ENCODE results near the gene LINC00305.

Gene LINC00305

GRCh38 chr18:64119916-64120315, 29.0 kb downstream of the LINC00305 start:
- Histone ChIP-seq H3K27me3 (ENCODE audit: insufficient read depth, low read length) (no peaks in the 10 kb centered on the region), H3K14ac (ENCODE audit: low read length) (no peak overlapping the region), H3K23ac (ENCODE audit: low read length) (no peak overlapping the region), H3K79me2 (ENCODE audit: control insufficient read depth, insufficient read depth, low read length, poor library complexity) (no peaks in the 10 kb centered on the region), H4K91ac (ENCODE audit: low read depth, low read length) (no peak overlapping the region), H3K9me3 (ENCODE audit: insufficient read depth, low read depth, low read length) (no peaks in the 10 kb centered on the region), H3K4me1 (ENCODE audit: control insufficient read depth in 1 of 2, insufficient read depth in 2 of 2, low read length in 2 of 2) (no peaks in the 10 kb centered on the region), H3K4ac (ENCODE audit: low read depth, low read length) (no peak overlapping the region), H3K36me3 (ENCODE audit: control insufficient read depth in 1 of 2, insufficient read depth in 2 of 2, low read length in 2 of 2) (no peaks in the 10 kb centered on the region), H3K4me3 (ENCODE audit: low read depth, low read length) (no peak overlapping the region), H3K18ac (ENCODE audit: low read length) (no peak overlapping the region), H2BK5ac (ENCODE audit: low read depth, low read length, poor library complexity) (no peak overlapping the region), H3K27ac (ENCODE audit: low read depth, low read length) (no peak overlapping the region), H4K12ac (ENCODE audit: low read depth, low read length) (no peak overlapping the region), H2AK5ac (ENCODE audit: low read length) (no peak overlapping the region), H4K8ac (ENCODE audit: low read depth, low read length) (no peak overlapping the region), H3K4me2 (ENCODE audit: low read length) (no peak overlapping the region), H2BK120ac (ENCODE audit: insufficient read depth, low read length, poor library complexity) (no peak overlapping the region), H2AFZ (ENCODE audit: insufficient read depth, low read length, poor library complexity) (no peak overlapping the region), H2BK12ac (ENCODE audit: low read length) (no peak overlapping the region), H3K9ac (ENCODE audit: low read length) (no peak overlapping the region), H3K79me1 (ENCODE audit: low read length) (no peaks in the 10 kb centered on the region)
- no CpG with 5 or more reads among the region's 1 CpG for WGBS (ENCODE audit: extremely low coverage, insufficient coverage, insufficient read length)
- peak in 1 of 2 donors; percentile 58 for DNase-seq

GRCh38 chr18:64118406-64118805, 30.5 kb downstream of the LINC00305 start:
- Histone ChIP-seq H3K4me1 (ENCODE audit: control insufficient read depth in 1 of 2, insufficient read depth in 2 of 2, low read length in 2 of 2) (no peaks in the 10 kb centered on the region), H3K4ac (ENCODE audit: low read depth, low read length) (no peak overlapping the region), H3K36me3 (ENCODE audit: control insufficient read depth in 1 of 2, insufficient read depth in 2 of 2, low read length in 2 of 2) (no peaks in the 10 kb centered on the region), H3K14ac (ENCODE audit: low read length) (no peak overlapping the region), H2AK5ac (ENCODE audit: low read length) (no peak overlapping the region), H2BK120ac (ENCODE audit: insufficient read depth, low read length, poor library complexity) (no peak overlapping the region), H4K8ac (ENCODE audit: low read depth, low read length) (no peak overlapping the region), H2BK5ac (ENCODE audit: low read depth, low read length, poor library complexity) (no peak overlapping the region), H3K23ac (ENCODE audit: low read length) (no peak overlapping the region), H3K79me2 (ENCODE audit: control insufficient read depth, insufficient read depth, low read length, poor library complexity) (no peaks in the 10 kb centered on the region), H3K9ac (ENCODE audit: low read length) (no peak overlapping the region), H3K4me2 (ENCODE audit: low read length) (no peak overlapping the region), H3K4me3 (ENCODE audit: low read depth, low read length) (no peak overlapping the region), H3K27me3 (ENCODE audit: insufficient read depth, low read length) (no peaks in the 10 kb centered on the region), H3K9me3 (ENCODE audit: insufficient read depth, low read depth, low read length) (no peaks in the 10 kb centered on the region), H4K12ac (ENCODE audit: low read depth, low read length) (no peak overlapping the region), H3K27ac (ENCODE audit: low read depth, low read length) (no peak overlapping the region), H3K79me1 (ENCODE audit: low read length) (no peaks in the 10 kb centered on the region), H3K18ac (ENCODE audit: low read length) (no peak overlapping the region), H2AFZ (ENCODE audit: insufficient read depth, low read length, poor library complexity) (no peak overlapping the region), H4K91ac (ENCODE audit: low read depth, low read length) (no peak overlapping the region), H2BK12ac (ENCODE audit: low read length) (no peak overlapping the region)
- no peak for DNase-seq
- WGBS (ENCODE audit: extremely low coverage, insufficient coverage, insufficient read length), result no CpG with 5 or more reads among the region's 3 CpGs

GRCh38 chr18:64116571-64117175, 32.2 kb downstream of the LINC00305 start:
- Histone ChIP-seq H4K12ac (ENCODE audit: low read depth, low read length) (no peak overlapping the region), H4K8ac (ENCODE audit: low read depth, low read length) (no peak overlapping the region), H3K9ac (ENCODE audit: low read length) (no peak overlapping the region), H3K14ac (ENCODE audit: low read length) (no peak overlapping the region), H3K27ac (ENCODE audit: low read depth, low read length) (no peak overlapping the region), H3K4me1 (ENCODE audit: control insufficient read depth in 1 of 2, insufficient read depth in 2 of 2, low read length in 2 of 2) (no peaks in the 10 kb centered on the region), H4K91ac (ENCODE audit: low read depth, low read length) (no peak overlapping the region), H3K79me2 (ENCODE audit: control insufficient read depth, insufficient read depth, low read length, poor library complexity) (no peaks in the 10 kb centered on the region), H2BK120ac (ENCODE audit: insufficient read depth, low read length, poor library complexity) (no peak overlapping the region), H3K9me3 (ENCODE audit: insufficient read depth, low read depth, low read length) (no peaks in the 10 kb centered on the region), H2AFZ (ENCODE audit: insufficient read depth, low read length, poor library complexity) (no peak overlapping the region), H3K4me3 (ENCODE audit: low read depth, low read length) (no peak overlapping the region), H3K4ac (ENCODE audit: low read depth, low read length) (no peak overlapping the region), H3K27me3 (ENCODE audit: insufficient read depth, low read length) (no peaks in the 10 kb centered on the region), H3K18ac (ENCODE audit: low read length) (no peak overlapping the region), H3K36me3 (ENCODE audit: control insufficient read depth in 1 of 2, insufficient read depth in 2 of 2, low read length in 2 of 2) (no peaks in the 10 kb centered on the region), H2BK12ac (ENCODE audit: low read length) (no peak overlapping the region), H3K79me1 (ENCODE audit: low read length) (no peaks in the 10 kb centered on the region), H3K23ac (ENCODE audit: low read length) (no peak overlapping the region), H3K4me2 (ENCODE audit: low read length) (no peak overlapping the region), H2BK5ac (ENCODE audit: low read depth, low read length, poor library complexity) (no peak overlapping the region), H2AK5ac (ENCODE audit: low read length) (no peak overlapping the region)
- WGBS (ENCODE audit: extremely low coverage, insufficient coverage, insufficient read length), result no CpG with 5 or more reads among the region's 5 CpGs
- no peak for DNase-seq

- Histone ChIP-seq H2AFZ (ENCODE audit: insufficient read depth, low read length, poor library complexity) (no peak overlapping the region), H2AK5ac (ENCODE audit: low read length) (no peak overlapping the region), H4K8ac (ENCODE audit: low read depth, low read length) (no peak overlapping the region), H3K79me2 (ENCODE audit: control insufficient read depth, insufficient read depth, low read length, poor library complexity) (no peaks in the 10 kb centered on the region), H4K12ac (ENCODE audit: low read depth, low read length) (no peak overlapping the region), H3K36me3 (ENCODE audit: control insufficient read depth in 1 of 2, insufficient read depth in 2 of 2, low read length in 2 of 2) (no peaks in the 10 kb centered on the region), H2BK120ac (ENCODE audit: insufficient read depth, low read length, poor library complexity) (no peak overlapping the region), H3K4me3 (ENCODE audit: low read depth, low read length) (no peak overlapping the region), H3K27me3 (ENCODE audit: insufficient read depth, low read length) (no peaks in the 10 kb centered on the region), H3K18ac (ENCODE audit: low read length) (no peak overlapping the region), H3K79me1 (ENCODE audit: low read length) (no peaks in the 10 kb centered on the region), H3K4ac (ENCODE audit: low read depth, low read length) (no peak overlapping the region), H2BK5ac (ENCODE audit: low read depth, low read length, poor library complexity) (no peak overlapping the region), H3K4me2 (ENCODE audit: low read length) (no peak overlapping the region), H3K9ac (ENCODE audit: low read length) (no peak overlapping the region), H3K9me3 (ENCODE audit: insufficient read depth, low read depth, low read length) (no peaks in the 10 kb centered on the region), H3K23ac (ENCODE audit: low read length) (no peak overlapping the region), H3K14ac (ENCODE audit: low read length) (no peak overlapping the region), H2BK12ac (ENCODE audit: low read length) (no peak overlapping the region), H4K91ac (ENCODE audit: low read depth, low read length) (no peak overlapping the region), H3K4me1 (ENCODE audit: control insufficient read depth in 1 of 2, insufficient read depth in 2 of 2, low read length in 2 of 2) (no peaks in the 10 kb centered on the region), H3K27ac (ENCODE audit: low read depth, low read length) (no peak overlapping the region)
- WGBS (ENCODE audit: extremely low coverage, insufficient coverage, insufficient read length), result no CpG with 5 or more reads among the region's 3 CpGs
- no peak for DNase-seq
These were observed 33.0 kb downstream of the LINC00305 start for GRCh38 chr18:64115881-64116280.

Measured in trophoblast cell (in vitro differentiated cells and primary cell).